Gastrocnemius medialis (tissue), 4 donors: Measurements from ENCODE around the gene CRTC3.

Experiments
- CTCF ChIP-seq, 5 experiments: fragments of 450-650 bp in 3 of 5; fragments of 200-600 bp in 2 of 5; sonication (generic) in 2 of 5; IDR thresholded peaks in 4 of 5; conservative IDR thresholded peaks in 1 of 5; 1 replicate in 4 of 5; 2 replicates in 1 of 5; pipeline ENCODE4 v1.5.1; 2016 to 2019; ENCODE audit warnings: antibody characterized with exemption in 5 of 5, mild to moderate bottlenecking in 3 of 5, moderate library complexity in 3 of 5
- POLR2A ChIP-seq, 2 donors: fragments of 450-650 bp; IDR thresholded peaks; one replicate each; pipeline ENCODE4 v1.6.1; 2017; ENCODE audit warnings: antibody characterized with exemption in 2 of 2, mild to moderate bottlenecking in 2 of 2, moderate library complexity in 2 of 2

GRCh38 chr15:90598031-90598577, 68.4 kb downstream of the CRTC3 start:
- TF ChIP-seq POLR2A (IDR thresholded peaks at IDR 0.05) (no peak), CTCF (IDR thresholded peaks at IDR 0.05 in 4 of 5, conservative IDR thresholded peaks at IDR 0.05 in 1 of 5) (no peak)
